A549 (cell line): ENCODE measurements around the gene HSF2BP. TPM values are rescaled to one million over a fixed set of nuclear protein-coding genes. Genes with fewer than 3 reads are reported as not detected.

Source experiments
- ATAC-seq, 2 experiments: fragments of 200-7000 bp in 1 of 2; fragments of >200 bp in 1 of 2; cut with Nextera tagmentation in 1 of 2; cut with Tn5 transposase in 1 of 2; 3 replicates each; pipeline versions ENCODE4 v1.8.0 to v1.9.1; 2018 to 2020; ENCODE audit warnings: mild to moderate bottlenecking in 1 of 2, moderate library complexity in 1 of 2
- CTCF ChIA-PET: fragments of 300-600 bp; sonication (Branson Sonifier 250); formaldehyde crosslinking; extraction: SDS; loops from one replicate; lab custom pipeline; 2021; ENCODE audit warnings: antibody characterized with exemption, inconsistent platforms; lab: Yijun Ruan, JAX
- POLR2A ChIA-PET: fragments of 350-600 bp; formaldehyde crosslinking; extraction: SDS; loops from one replicate; lab custom pipeline; 2021; ENCODE audit warnings: antibody characterized with exemption, inconsistent platforms; lab: Yijun Ruan, JAX
- DNase-seq, 2 experiments: peaks; one replicate each; pipeline versions ENCODE4 v3.0.0 to v3.0.0-alpha.2; 2011 to 2016; ENCODE audit warnings: low read depth in 1 of 2, low spot score in 1 of 2
- FAIRE-seq: peaks from 2 replicates; lab custom pipeline; 2011; peaks lifted over from hg19 to GRCh38; lab: Jason Lieb, UNC
- H3K27ac ChIP-seq, 2 experiments: fragments of >200 bp; sonication (Bioruptor Twin); formaldehyde crosslinking; 3 replicates each; pipeline ENCODE4 v1.5.1; 2016 to 2017
- H3K4me1 ChIP-seq: fragments of >200 bp; sonication (Bioruptor Twin); formaldehyde crosslinking; 3 replicates; pipeline ENCODE4 v1.6.1; 2016
- H3K4me2 ChIP-seq: fragments of >200 bp; sonication (Bioruptor Twin); formaldehyde crosslinking; 3 replicates; pipeline ENCODE4 v1.6.1; 2016
- H3K4me3 ChIP-seq: fragments of >200 bp; sonication (Bioruptor Twin); formaldehyde crosslinking; 3 replicates; pipeline ENCODE4 v1.5.1; 2016
- H3K9me3 ChIP-seq: fragments of >200 bp; sonication (Bioruptor Twin); formaldehyde crosslinking; 3 replicates; pipeline ENCODE4 v1.6.1; 2016
- BHLHE40 ChIP-seq: IDR thresholded peaks from 2 replicates; pipeline ENCODE4 v1.6.1; 2012; ENCODE audit warnings: low read depth, low read length, inconsistent platforms
- CEBPB ChIP-seq, 2 experiments: fragments of >200 bp in 1 of 2; sonication (Bioruptor Twin) in 1 of 2; formaldehyde crosslinking in 1 of 2; IDR thresholded peaks; 2 replicates each; pipeline ENCODE4 v1.6.1; 2012 to 2016
- CHD4 ChIP-seq: fragments of 200-600 bp; sonication (generic); IDR thresholded peaks from 2 replicates; pipeline ENCODE4 v1.6.1; 2016; ENCODE audit warnings: antibody characterized with exemption, mild to moderate bottlenecking, borderline replicate concordance
- E2F6 ChIP-seq: IDR thresholded peaks from 2 replicates; pipeline ENCODE4 v1.6.1; 2012; ENCODE audit warnings: low read depth, borderline replicate concordance
- EHMT2 ChIP-seq: fragments of 200-600 bp; sonication (generic); IDR thresholded peaks from 2 replicates; pipeline ENCODE4 v1.6.1; 2016; ENCODE audit warnings: antibody characterized with exemption, low read depth, mild to moderate bottlenecking, moderate library complexity
- ESRRA ChIP-seq: fragments of 150-350 bp; IDR thresholded peaks from 2 replicates; pipeline ENCODE4 v1.6.1; 2014; ENCODE audit warnings: mild to moderate bottlenecking, low read length, borderline replicate concordance
- GATA3 ChIP-seq: IDR thresholded peaks from 2 replicates; pipeline ENCODE4 v1.6.1; 2012; ENCODE audit warnings: borderline replicate concordance
- HDAC2 ChIP-seq: fragments of 200-600 bp; sonication (generic); IDR thresholded peaks from 2 replicates; pipeline ENCODE4 v1.6.1; 2016
- HOXA7 ChIP-seq: fragments of 250-450 bp; sonication (Bioruptor Pico); IDR thresholded peaks from 2 replicates; pipeline ENCODE4 v1.5.0; 2020; ENCODE audit warnings: mild to moderate bottlenecking, moderate library complexity
- JUNB ChIP-seq: fragments of >200 bp; sonication (Bioruptor Twin); formaldehyde crosslinking; IDR thresholded peaks from 2 replicates; pipeline ENCODE4 v1.6.1; 2016
- KDM1A ChIP-seq: fragments of 200-600 bp; sonication (generic); IDR thresholded peaks from 2 replicates; pipeline ENCODE4 v1.6.1; 2016; ENCODE audit warnings: low read depth, mild to moderate bottlenecking
- MAZ ChIP-seq: fragments of 150-350 bp; IDR thresholded peaks from 2 replicates; pipeline ENCODE4 v1.6.1; 2014; ENCODE audit warnings: antibody characterized with exemption, low read depth, low read length, borderline replicate concordance
- MYC ChIP-seq: IDR thresholded peaks from 2 replicates; pipeline ENCODE4 v1.6.1; 2012; ENCODE audit warnings: mild to moderate bottlenecking, inconsistent platforms, low read length, improper control_type of control experiment, borderline replicate concordance
- NFE2L2 ChIP-seq: fragments of 150-350 bp; conservative IDR thresholded peaks from 2 replicates; pipeline ENCODE4 v1.6.1; 2014; ENCODE audit warnings: low read length
- NR3C1 ChIP-seq: fragments of >200 bp; sonication (Bioruptor Twin); formaldehyde crosslinking; IDR thresholded peaks from 3 replicates; pipeline ENCODE4 v1.6.1; 2017
- PHF8 ChIP-seq: fragments of 200-600 bp; sonication (generic); IDR thresholded peaks from 2 replicates; pipeline ENCODE4 v1.6.1; 2016; ENCODE audit warnings: low read depth, mild to moderate bottlenecking, antibody characterized with exemption, moderate library complexity, borderline replicate concordance
- POLR2A ChIP-seq: IDR thresholded peaks from 2 replicates; pipeline ENCODE4 v1.6.1; 2012; ENCODE audit warnings: mild to moderate bottlenecking, low read length
- RARB ChIP-seq: fragments of 250-450 bp; sonication (Bioruptor Pico); IDR thresholded peaks from 2 replicates; pipeline ENCODE4 v1.8.0; 2021; ENCODE audit warnings: mild to moderate bottlenecking, moderate library complexity
- SMC3 ChIP-seq: fragments of >200 bp; sonication (Bioruptor Twin); formaldehyde crosslinking; IDR thresholded peaks from 3 replicates; pipeline ENCODE4 v1.6.1; 2018; ENCODE audit warnings: inconsistent platforms
- TP53 ChIP-seq: fragments of 250-450 bp; sonication (Bioruptor Pico); IDR thresholded peaks from 2 replicates; pipeline ENCODE4 v1.5.0; 2021; ENCODE audit warnings: mild to moderate bottlenecking, moderate library complexity
- ZC3H11A ChIP-seq: fragments of 450-650 bp; IDR thresholded peaks from 2 replicates; pipeline ENCODE4 v1.6.1; 2014; ENCODE audit warnings: antibody characterized with exemption, mild to moderate bottlenecking
- WGBS: methylation state at CpG from one replicate; pipeline ENCODE4 v1.1.6; 2017; ENCODE audit errors: missing lambda C conversion rate; 5-methylcytosine and 5-hydroxymethylcytosine counted together
- polyA plus RNA-seq, 4 experiments: library from polyadenylated mRNA; depleted of rRNA in 3 of 4; stranded (reverse); fragments of >200 nt; fragmentation: RNase III in 1 of 4; extraction: RNeasy Plus Mini Kit Qiagen cat#74134 plus additional on column Dnase treatment in 1 of 4; gene quantifications; 2 replicates in 3 of 4; 3 replicates in 1 of 4; pipeline ENCODE4 v1.2.3, GENCODE V29; 2011 to 2017
- TF ChIP-seq, protein P1 (sequence below): fragments of >200 bp; sonication (Bioruptor Twin); formaldehyde crosslinking; IDR thresholded peaks from 3 replicates; pipeline ENCODE4 v1.5.1; 2016
- TF ChIP-seq, protein P2 (sequence below): IDR thresholded peaks from 2 replicates; pipeline ENCODE4 v1.6.1; 2012

HSF2BP gene
- polyA plus RNA-seq, 2 of the 4 experiments (the other 2 are of a cell fraction): 1.7 to 3.1 TPM

DNA sequence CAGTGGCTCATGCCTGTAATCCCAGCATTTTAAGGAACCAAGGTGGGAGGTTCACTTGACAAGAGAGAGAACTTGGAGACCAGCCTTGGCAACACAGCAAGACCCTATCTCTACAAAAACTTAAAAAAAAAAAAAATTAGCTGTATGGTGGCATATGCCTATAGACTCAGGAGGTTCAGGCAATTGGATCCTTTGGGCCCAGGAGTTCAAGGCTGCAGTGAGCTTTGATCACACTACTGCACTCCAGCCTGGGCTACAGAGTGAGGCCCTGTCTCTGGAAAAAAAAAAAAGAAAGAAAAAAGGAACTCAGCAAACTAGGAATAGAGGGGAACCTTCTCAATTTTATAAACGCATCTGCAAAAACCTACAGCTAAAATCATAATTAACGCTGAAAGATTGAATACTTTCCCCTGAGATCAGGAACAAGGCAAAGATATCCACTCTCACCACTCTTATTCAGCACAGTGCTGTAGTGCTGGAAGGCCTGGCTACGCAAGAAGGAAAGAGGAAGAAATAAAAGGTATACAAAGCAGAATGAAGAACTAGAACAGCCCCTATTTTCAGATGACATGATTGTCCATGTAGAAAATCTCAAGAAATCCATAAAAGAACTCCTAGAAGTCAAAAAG, 21.6 kb downstream of the HSF2BP start:
- peaks cover 22% of the 10 kb centered on the region for H3K4me1 ChIP-seq
- DNase-seq (no peak), ATAC-seq (no peak)
- 86% methylated on average over 3 of the region's 3 CpGs for WGBS
- no peaks in the 10 kb centered on the region for H3K9me3 ChIP-seq
- H3K27ac ChIP-seq: peak overlapping the region; percentile 66 to 98
- H3K4me2 ChIP-seq: no peak overlapping the region
- no peak overlapping the region for H3K4me3 ChIP-seq
- TF ChIP-seq SMC3: no peak
- TF ChIP-seq HOXA7 (CRISPR knock-in tag): no peak
- no peak for TF ChIP-seq PHF8
- TF ChIP-seq BHLHE40: no peak
- no peak for TF ChIP-seq TP53 (CRISPR knock-in tag)
- TF ChIP-seq, protein P1, sequence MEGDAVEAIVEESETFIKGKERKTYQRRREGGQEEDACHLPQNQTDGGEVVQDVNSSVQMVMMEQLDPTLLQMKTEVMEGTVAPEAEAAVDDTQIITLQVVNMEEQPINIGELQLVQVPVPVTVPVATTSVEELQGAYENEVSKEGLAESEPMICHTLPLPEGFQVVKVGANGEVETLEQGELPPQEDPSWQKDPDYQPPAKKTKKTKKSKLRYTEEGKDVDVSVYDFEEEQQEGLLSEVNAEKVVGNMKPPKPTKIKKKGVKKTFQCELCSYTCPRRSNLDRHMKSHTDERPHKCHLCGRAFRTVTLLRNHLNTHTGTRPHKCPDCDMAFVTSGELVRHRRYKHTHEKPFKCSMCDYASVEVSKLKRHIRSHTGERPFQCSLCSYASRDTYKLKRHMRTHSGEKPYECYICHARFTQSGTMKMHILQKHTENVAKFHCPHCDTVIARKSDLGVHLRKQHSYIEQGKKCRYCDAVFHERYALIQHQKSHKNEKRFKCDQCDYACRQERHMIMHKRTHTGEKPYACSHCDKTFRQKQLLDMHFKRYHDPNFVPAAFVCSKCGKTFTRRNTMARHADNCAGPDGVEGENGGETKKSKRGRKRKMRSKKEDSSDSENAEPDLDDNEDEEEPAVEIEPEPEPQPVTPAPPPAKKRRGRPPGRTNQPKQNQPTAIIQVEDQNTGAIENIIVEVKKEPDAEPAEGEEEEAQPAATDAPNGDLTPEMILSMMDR: no peak
- TF ChIP-seq RARB (CRISPR knock-in tag): no peak
- no peak for TF ChIP-seq EHMT2
- TF ChIP-seq, all 56 proteins: peak for 0
- POLR2A ChIA-PET: no interaction called here
- CTCF ChIA-PET: no interaction called here
- FAIRE-seq: no peak

DNA sequence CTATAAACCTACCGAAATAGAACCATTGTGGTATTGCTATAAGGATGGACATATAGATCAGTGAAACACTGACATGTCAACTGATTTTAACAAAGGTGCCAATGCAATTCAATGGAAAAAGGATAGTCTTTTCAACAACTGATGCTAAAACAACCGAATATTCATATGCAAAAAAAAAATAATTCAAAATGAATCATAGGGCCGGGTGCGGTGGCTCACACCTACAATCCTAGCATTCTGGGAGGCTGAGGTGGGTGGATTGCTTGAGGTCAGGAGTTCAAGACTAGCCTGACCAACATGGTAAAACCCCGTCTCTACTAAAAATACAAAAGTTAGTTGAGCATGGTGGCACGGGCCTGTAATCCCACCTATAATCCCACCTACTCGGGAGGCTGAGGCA, 23.9 kb downstream of the HSF2BP start:
- ChIA-PET CTCF (interaction anchor here (2.1 kb wide), 1 partner anchor 24 kb away, joined by 9 read pairs; no protein-coding TSS in a partner anchor), POLR2A (no interaction called here)
- no peak overlapping the region for H3K4me2 ChIP-seq
- no peak for ATAC-seq
- FAIRE-seq: no peak
- H3K27ac ChIP-seq: no peak overlapping the region
- DNase-seq: no peak
- H3K9me3 ChIP-seq: no peaks in the 10 kb centered on the region
- no peak overlapping the region for H3K4me3 ChIP-seq
- H3K4me1 ChIP-seq: peaks cover 19% of the 10 kb centered on the region
- TF ChIP-seq, protein P2, sequence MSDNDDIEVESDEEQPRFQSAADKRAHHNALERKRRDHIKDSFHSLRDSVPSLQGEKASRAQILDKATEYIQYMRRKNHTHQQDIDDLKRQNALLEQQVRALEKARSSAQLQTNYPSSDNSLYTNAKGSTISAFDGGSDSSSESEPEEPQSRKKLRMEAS: no peak
- TF ChIP-seq E2F6 (no peak), GATA3 (no peak), KDM1A (no peak), NR3C1 (no peak), MAZ (no peak), MYC (no peak), CEBPB (IDR thresholded peaks at IDR 0.05) (no peak), NFE2L2 (no peak), ESRRA (no peak), CHD4 (no peak), SMC3 (no peak), HOXA7 (CRISPR knock-in tag) (no peak), POLR2A (no peak), HDAC2 (no peak), ZC3H11A (no peak)
- WGBS: 96% methylated on average over 7 of the region's 7 CpGs

DNA sequence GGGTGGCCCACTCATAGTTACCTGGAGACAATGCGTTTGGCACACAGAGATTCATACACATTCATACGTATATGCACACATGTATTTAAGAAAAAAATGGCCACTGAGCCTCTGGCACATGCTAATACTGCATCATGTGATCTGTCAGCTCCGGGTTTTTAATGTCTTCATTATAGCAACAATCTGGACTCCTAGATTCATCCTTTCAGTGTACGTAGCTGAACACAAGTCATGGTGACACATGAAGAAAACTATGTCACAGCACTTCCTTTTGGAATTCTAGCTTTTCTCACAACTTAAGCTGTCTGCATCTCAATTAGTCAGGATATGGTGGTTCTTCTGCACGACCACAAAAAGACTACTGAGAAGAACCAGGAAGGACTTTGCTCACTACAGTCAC, 24.7 kb downstream of the HSF2BP start:
- no peak overlapping the region for H3K4me3 ChIP-seq
- ATAC-seq (no peak), FAIRE-seq (no peak)
- TF ChIP-seq EHMT2 (no peak), GATA3 (no peak), JUNB (no peak)
- TF ChIP-seq, all 56 proteins: peak for 0
- Histone ChIP-seq H3K4me1 (peaks cover 12% of the 10 kb centered on the region), H3K4me2 (no peak overlapping the region; the same call in 2 of the 3 replicates), H3K9me3 (no peaks in the 10 kb centered on the region), H3K27ac (peak overlapping the region in 1 of 2 experiments; percentile 45; a peak in 1 of 6 replicates)
- POLR2A ChIA-PET: no interaction called here
- DNase-seq: no peak
- 73% methylated on average over 5 of the region's 5 CpGs for WGBS
- CTCF ChIA-PET: interaction anchor here (0.8 to 2.1 kb wide), 2 partner anchors 11 to 23 kb away, joined by 3 to 9 read pairs; no protein-coding TSS in a partner anchor
